Activated CD4-positive, alpha-beta T cell treated with anti-CD3 and anti-CD28 coated beads, Interleukin-2, amount 10 ng/mL, durations not matched to agents 7 days and 5 days (primary cell): ENCODE results near the gene ATP1A4. TPM values are rescaled to one million over a fixed set of nuclear protein-coding genes. Genes with fewer than 3 reads are reported as not detected.

Experiments used
- total RNA-seq, 2 experiments: library from RNA; stranded (reverse); gene quantifications; one replicate each; pipeline ENCODE4 v1.2.3, GENCODE V29; 2021

The ATP1A4 gene
- total RNA-seq, 2 experiments from 2014 or later, result not detected

Other genes starting within 250 kb of the ATP1A4 start
- gene TAGLN2, start 226.1 kb upstream of the ATP1A4 start, total RNA-seq, result 100 to 1,000 TPM; 429 to 461 TPM
- not detected for gene IGSF9, start 206.0 kb upstream of the ATP1A4 start, total RNA-seq
- gene SLAMF9, start 197.4 kb upstream of the ATP1A4 start, total RNA-seq, result not detected
- 1 to 10 TPM; 5.9 to 6.4 TPM for gene PIGM, start 119.6 kb upstream of the ATP1A4 start, total RNA-seq
- not detected for gene KCNJ10, start 81.4 kb upstream of the ATP1A4 start, total RNA-seq
- not detected for gene KCNJ9, start 70.1 kb upstream of the ATP1A4 start, total RNA-seq
- 10 to 100 TPM; 36.4 to 40.9 TPM for gene IGSF8, start 53.0 kb upstream of the ATP1A4 start, total RNA-seq
- not detected for gene ATP1A2, start 35.8 kb upstream of the ATP1A4 start, total RNA-seq
- gene CASQ1, start 39.0 kb downstream of the ATP1A4 start, total RNA-seq, result not detected
- 10 to 100 TPM; 29.3 to 32.5 TPM for gene PEA15, start 53.8 kb downstream of the ATP1A4 start, total RNA-seq
- 100 to 1,000 TPM; 112 to 117 TPM for gene DCAF8, start 110.9 kb downstream of the ATP1A4 start, total RNA-seq
- 10 to 100 TPM; 48.8 to 49.8 TPM for gene PEX19, start 133.5 kb downstream of the ATP1A4 start, total RNA-seq
- 100 to 1,000 TPM; 122 TPM for gene COPA, start 191.6 kb downstream of the ATP1A4 start, total RNA-seq
- gene NCSTN, start 191.8 kb downstream of the ATP1A4 start, total RNA-seq, result 10 to 100 TPM; 72.3 to 75.5 TPM
- under 1 TPM; 0.10 to 0.25 TPM for gene NHLH1, start 215.5 kb downstream of the ATP1A4 start, total RNA-seq
- under 1 TPM in 1 of 2 experiments, not detected in 1; 0.04 TPM for gene VANGL2, start 249.0 kb downstream of the ATP1A4 start, total RNA-seq